Ishikawa (cell line): Measurements from ENCODE around the gene ZNF14.

Experiments used
- CEBPB ChIP-seq: IDR thresholded peaks from 2 replicates; pipeline ENCODE4 v1.6.1; 2012
- CREB1 ChIP-seq: IDR thresholded peaks from 2 replicates; pipeline ENCODE4 v1.6.1; 2012; ENCODE audit warnings: low read depth
- EGR1 ChIP-seq: IDR thresholded peaks from 2 replicates; pipeline ENCODE4 v1.6.1; 2012
- EP300 ChIP-seq: IDR thresholded peaks from 2 replicates; pipeline ENCODE4 v1.6.1; 2012; ENCODE audit warnings: borderline replicate concordance
- FOXM1 ChIP-seq: IDR thresholded peaks from 2 replicates; pipeline ENCODE4 v1.6.1; 2012; ENCODE audit warnings: low read depth, borderline replicate concordance
- NFIC ChIP-seq: IDR thresholded peaks from 2 replicates; pipeline ENCODE4 v1.6.1; 2012
- RAD21 ChIP-seq: IDR thresholded peaks from 2 replicates; pipeline ENCODE4 v1.6.1; 2012; ENCODE audit warnings: low read depth
- REST ChIP-seq: IDR thresholded peaks from 2 replicates; pipeline ENCODE4 v1.6.1; 2012; ENCODE audit warnings: low read depth, mild to moderate bottlenecking
- TAF1 ChIP-seq: IDR thresholded peaks from 2 replicates; pipeline ENCODE4 v1.6.1; 2012; ENCODE audit warnings: low read depth, mild to moderate bottlenecking
- TCF12 ChIP-seq: IDR thresholded peaks from 2 replicates; pipeline ENCODE4 v1.6.1; 2012; ENCODE audit warnings: low read depth
- TEAD4 ChIP-seq: IDR thresholded peaks from 2 replicates; pipeline ENCODE4 v1.6.1; 2012
- USF1 ChIP-seq: IDR thresholded peaks from 2 replicates; pipeline ENCODE4 v1.6.1; 2012
- YY1 ChIP-seq: IDR thresholded peaks from 2 replicates; pipeline ENCODE4 v1.6.1; 2012; ENCODE audit warnings: low read depth
- ZBTB7A ChIP-seq: IDR thresholded peaks from 2 replicates; pipeline ENCODE4 v1.6.1; 2012; ENCODE audit warnings: low read depth
- TF ChIP-seq, protein P1 (sequence below): IDR thresholded peaks from 2 replicates; pipeline ENCODE4 v1.6.1; 2012

The ZNF14 gene

GRCh38 chr19:19740755-19741154, 7.8 kb upstream of the ZNF14 start:
- TF ChIP-seq REST, result no peak
- TF ChIP-seq NFIC, result no peak
- TF ChIP-seq FOXM1, result no peak
- no peak for TF ChIP-seq TCF12
- TF ChIP-seq ZBTB7A, result no peak
- TF ChIP-seq RAD21, result no peak
- no peak for TF ChIP-seq EP300
- TF ChIP-seq TEAD4, result no peak
- no peak for TF ChIP-seq CEBPB
- TF ChIP-seq EGR1, result no peak
- no peak for TF ChIP-seq TAF1
- no peak for TF ChIP-seq CREB1
- TF ChIP-seq, protein P1, sequence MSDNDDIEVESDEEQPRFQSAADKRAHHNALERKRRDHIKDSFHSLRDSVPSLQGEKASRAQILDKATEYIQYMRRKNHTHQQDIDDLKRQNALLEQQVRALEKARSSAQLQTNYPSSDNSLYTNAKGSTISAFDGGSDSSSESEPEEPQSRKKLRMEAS, result no peak
- TF ChIP-seq USF1, result no peak
- TF ChIP-seq YY1, result no peak

GRCh38 chr19:19738564-19738963, 5.7 kb upstream of the ZNF14 start:
- TF ChIP-seq TCF12 (no peak), TEAD4 (no peak), REST (no peak), NFIC (no peak), EP300 (no peak), RAD21 (no peak), EGR1 (no peak), ZBTB7A (no peak), CREB1 (no peak), YY1 (no peak), TAF1 (no peak), USF1 (no peak)
- TF ChIP-seq, protein P1, result no peak

DNA sequence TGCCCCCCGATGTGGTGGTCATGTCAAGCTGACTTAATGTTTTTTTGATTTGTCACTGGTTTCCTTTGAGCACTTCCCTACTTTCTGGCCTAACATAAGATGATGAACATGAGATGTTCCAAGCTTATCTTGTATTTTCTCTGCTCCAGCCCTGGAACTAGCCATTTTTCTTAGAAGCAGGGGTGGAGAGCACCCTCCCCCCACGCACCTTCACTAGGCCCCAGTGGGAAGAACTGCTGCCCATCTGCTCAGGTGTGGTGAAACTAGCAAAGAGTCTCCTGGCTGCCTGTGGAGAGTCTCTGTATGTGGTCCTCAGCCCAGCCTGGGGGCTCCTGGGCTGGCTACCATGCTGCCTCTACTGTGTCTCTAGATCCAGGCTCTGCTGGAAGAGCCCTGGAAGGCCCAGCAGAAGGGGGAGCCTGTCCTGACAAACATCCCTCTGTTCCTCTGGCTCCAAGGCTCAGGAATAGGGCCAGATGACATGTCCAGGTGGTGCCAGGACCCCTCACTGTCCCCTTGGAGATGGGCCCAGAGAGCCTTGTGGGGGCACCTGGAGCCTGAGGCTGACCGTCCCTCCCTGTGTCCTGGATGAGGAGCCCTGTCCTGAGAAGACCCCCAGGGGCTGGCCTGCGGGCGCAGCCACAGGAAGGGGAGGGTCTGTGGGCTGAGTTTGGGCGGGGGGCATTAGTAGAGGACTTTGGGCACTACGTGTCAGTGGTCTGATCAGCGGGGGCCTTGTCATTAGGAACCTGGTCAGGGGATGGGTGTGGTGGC, 4.8 kb upstream of the ZNF14 start:
- TF ChIP-seq, protein P1, result no peak
- no peak for TF ChIP-seq FOXM1
- no peak for TF ChIP-seq CREB1

GRCh38 chr19:19721896-19722295, 11.0 kb downstream of the ZNF14 start:
- TF ChIP-seq YY1 (no peak), USF1 (no peak), NFIC (no peak), EP300 (no peak), FOXM1 (no peak), TCF12 (no peak), ZBTB7A (no peak)

GRCh38 chr19:19719798-19720197, 13.1 kb downstream of the ZNF14 start:
- TF ChIP-seq USF1, result no peak
- no peak for TF ChIP-seq TEAD4
- TF ChIP-seq TAF1, result no peak
- no peak for TF ChIP-seq NFIC
- TF ChIP-seq ZBTB7A, result no peak
- TF ChIP-seq, protein P1, result no peak
- no peak for TF ChIP-seq YY1
- no peak for TF ChIP-seq TCF12
- no peak for TF ChIP-seq FOXM1
